Transverse colon (tissue), 4 donors: ENCODE data around the gene SS18.

ENCODE experiments used
- EP300 ChIP-seq: sonication (generic); formaldehyde crosslinking; IDR thresholded peaks from one replicate; pipeline ENCODE4 v1.6.1; 2017; ENCODE audit warnings: antibody characterized with exemption, low read depth
- POLR2A ChIP-seq: fragments of 450-650 bp; IDR thresholded peaks from one replicate; pipeline ENCODE4 v1.6.1; 2016; ENCODE audit warnings: antibody characterized with exemption, mild to moderate bottlenecking, moderate library complexity
- POLR2AphosphoS5 ChIP-seq, 3 donors: sonication (generic); formaldehyde crosslinking; IDR thresholded peaks; one replicate each; pipeline ENCODE4 v1.6.1; 2016; ENCODE audit warnings: antibody characterized with exemption in 3 of 3
- TF ChIP-seq, protein P1 (sequence below), 5 experiments: fragments of 200-600 bp in 3 of 5; fragments of 450-650 bp in 2 of 5; sonication (generic) in 3 of 5; IDR thresholded peaks; 1 replicate in 2 of 5; 2 replicates in 3 of 5; pipeline ENCODE4 v1.5.1; 2016 to 2017; ENCODE audit warnings: antibody characterized with exemption in 5 of 5, inconsistent platforms in 3 of 5, mild to moderate bottlenecking in 2 of 5, moderate library complexity in 1 of 5

DNA sequence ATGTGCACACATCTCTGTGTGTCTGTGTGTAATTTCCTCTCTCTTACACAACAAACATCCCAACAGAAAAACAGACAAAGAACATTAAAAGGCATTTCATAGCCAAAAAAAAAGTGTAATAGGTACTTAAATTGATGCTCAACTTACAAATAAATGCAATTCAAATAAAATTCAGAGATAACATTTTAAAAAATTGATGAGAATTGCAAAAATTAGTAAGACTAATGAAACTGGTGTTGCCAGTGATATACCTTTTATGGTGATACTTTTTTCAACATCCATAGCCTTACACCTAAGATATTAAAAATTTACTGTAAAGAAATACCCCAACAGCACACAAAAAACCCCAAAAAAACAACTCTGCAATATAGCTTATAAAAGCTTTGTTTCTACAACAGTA lies 76.0 kb downstream of the SS18 start:
- TF ChIP-seq, protein P1, sequence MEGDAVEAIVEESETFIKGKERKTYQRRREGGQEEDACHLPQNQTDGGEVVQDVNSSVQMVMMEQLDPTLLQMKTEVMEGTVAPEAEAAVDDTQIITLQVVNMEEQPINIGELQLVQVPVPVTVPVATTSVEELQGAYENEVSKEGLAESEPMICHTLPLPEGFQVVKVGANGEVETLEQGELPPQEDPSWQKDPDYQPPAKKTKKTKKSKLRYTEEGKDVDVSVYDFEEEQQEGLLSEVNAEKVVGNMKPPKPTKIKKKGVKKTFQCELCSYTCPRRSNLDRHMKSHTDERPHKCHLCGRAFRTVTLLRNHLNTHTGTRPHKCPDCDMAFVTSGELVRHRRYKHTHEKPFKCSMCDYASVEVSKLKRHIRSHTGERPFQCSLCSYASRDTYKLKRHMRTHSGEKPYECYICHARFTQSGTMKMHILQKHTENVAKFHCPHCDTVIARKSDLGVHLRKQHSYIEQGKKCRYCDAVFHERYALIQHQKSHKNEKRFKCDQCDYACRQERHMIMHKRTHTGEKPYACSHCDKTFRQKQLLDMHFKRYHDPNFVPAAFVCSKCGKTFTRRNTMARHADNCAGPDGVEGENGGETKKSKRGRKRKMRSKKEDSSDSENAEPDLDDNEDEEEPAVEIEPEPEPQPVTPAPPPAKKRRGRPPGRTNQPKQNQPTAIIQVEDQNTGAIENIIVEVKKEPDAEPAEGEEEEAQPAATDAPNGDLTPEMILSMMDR (IDR thresholded peaks at IDR 0.05), result no peak
- TF ChIP-seq POLR2A (no peak), POLR2AphosphoS5 (IDR thresholded peaks at IDR 0.05) (no peak), EP300 (no peak)
